WTC11 (cell line): ENCODE results near the gene POF1B. TPM values are rescaled to one million over a fixed set of nuclear protein-coding genes. Genes with fewer than 3 reads are reported as not detected.

Experiments used
- ATAC-seq: fragments of 200-7000 bp; cut with Tn5 transposase; 2 replicates; pipeline ENCODE4 v1.10.0; 2021; ENCODE audit warnings: mild to moderate bottlenecking, moderate library complexity
- CTCF ChIA-PET: fragments of 300-600 bp; sonication (Branson Sonifier 250); formaldehyde crosslinking; loops from one replicate; lab custom pipeline; 2021; ENCODE audit warnings: antibody characterized with exemption; lab: Charles Lee
- POLR2A ChIA-PET: fragments of 350-600 bp; sonication (Branson Sonifier 250); formaldehyde crosslinking; loops from one replicate; lab custom pipeline; 2021; ENCODE audit warnings: antibody characterized with exemption; lab: Charles Lee
- DNase-seq: peaks from one replicate; pipeline ENCODE4 v3.0.0; 2021; ENCODE audit warnings: low spot score
- H3K27ac Mint-ChIP-seq: 2 replicates; pipeline ENCODE4 v1.8.0; 2021; ENCODE audit warnings: mixed read lengths
- H3K27me3 Mint-ChIP-seq: 2 replicates; pipeline ENCODE4 v1.8.0; 2021; ENCODE audit warnings: low read depth, mild to moderate bottlenecking, moderate library complexity, mixed read lengths
- H3K36me3 Mint-ChIP-seq: 2 replicates; pipeline ENCODE4 v1.8.0; 2021; ENCODE audit warnings: mixed read lengths
- H3K4me1 Mint-ChIP-seq: 2 replicates; pipeline ENCODE4 v1.8.0; 2022; ENCODE audit warnings: mixed read lengths
- H3K4me3 Mint-ChIP-seq: 2 replicates; pipeline ENCODE4 v1.8.0; 2021; ENCODE audit warnings: mild to moderate bottlenecking, moderate library complexity, mixed read lengths
- H3K9me3 Mint-ChIP-seq: 2 replicates; pipeline ENCODE4 v1.8.0; 2021; ENCODE audit warnings: mixed read lengths
- ATF1 ChIP-seq: sonication (generic); formaldehyde crosslinking; IDR thresholded peaks from 2 replicates; pipeline ENCODE4 v1.8.1; 2023; ENCODE audit warnings: mild to moderate bottlenecking, moderate library complexity, missing genetic modification reagents
- CBFB ChIP-seq: sonication (generic); formaldehyde crosslinking; IDR thresholded peaks from 2 replicates; pipeline ENCODE4 v1.8.1; 2022; ENCODE audit warnings: mild to moderate bottlenecking, low read depth, missing genetic modification reagents
- CREB1 ChIP-seq: sonication (generic); formaldehyde crosslinking; IDR thresholded peaks from 2 replicates; pipeline ENCODE4 v1.8.0; 2023; ENCODE audit warnings: mild to moderate bottlenecking, missing genetic modification reagents
- ELF4 ChIP-seq: sonication (generic); formaldehyde crosslinking; IDR thresholded peaks from 2 replicates; pipeline ENCODE4 v1.8.1; 2022; ENCODE audit warnings: low read depth, mild to moderate bottlenecking, moderate library complexity, missing genetic modification reagents
- EMX1 ChIP-seq: fragments of 250-450 bp; sonication (Bioruptor Pico); IDR thresholded peaks from 2 replicates; pipeline ENCODE4 v1.8.0; 2021; ENCODE audit warnings: mild to moderate bottlenecking
- ERG ChIP-seq: fragments of 250-450 bp; sonication (Bioruptor Pico); IDR thresholded peaks from 2 replicates; pipeline ENCODE4 v1.8.0; 2021; ENCODE audit warnings: mild to moderate bottlenecking
- ESRRA ChIP-seq: sonication (generic); formaldehyde crosslinking; IDR thresholded peaks from 2 replicates; pipeline ENCODE4 v1.8.1; 2022; ENCODE audit warnings: mild to moderate bottlenecking, missing genetic modification reagents, borderline replicate concordance
- FOXP1 ChIP-seq: sonication (generic); formaldehyde crosslinking; IDR thresholded peaks from 2 replicates; pipeline ENCODE4 v1.8.0; 2022; ENCODE audit warnings: missing genetic modification reagents, mild to moderate bottlenecking, moderate library complexity, borderline replicate concordance
- FOXP4 ChIP-seq: sonication (generic); formaldehyde crosslinking; IDR thresholded peaks from 2 replicates; pipeline ENCODE4 v1.8.0; 2022; ENCODE audit warnings: mild to moderate bottlenecking, missing genetic modification reagents
- GRHL2 ChIP-seq: fragments of 250-450 bp; sonication (Bioruptor Pico); IDR thresholded peaks from 2 replicates; pipeline ENCODE4 v1.8.0; 2022; ENCODE audit warnings: mild to moderate bottlenecking, moderate library complexity; ENCODE audit not compliant: insufficient replicate concordance, severe bottlenecking
- GTF2I ChIP-seq: fragments of 250-450 bp; sonication (Bioruptor Pico); conservative IDR thresholded peaks from 2 replicates; pipeline ENCODE4 v1.4.0; 2021; ENCODE audit warnings: mild to moderate bottlenecking
- NFE2L1 ChIP-seq: sonication (generic); formaldehyde crosslinking; IDR thresholded peaks from 2 replicates; pipeline ENCODE4 v1.8.1; 2023; ENCODE audit warnings: missing genetic modification reagents
- NFYB ChIP-seq: sonication (generic); formaldehyde crosslinking; conservative IDR thresholded peaks from 2 replicates; pipeline ENCODE4 v1.8.0; 2022; ENCODE audit warnings: low read depth, missing genetic modification reagents
- PRDM15 ChIP-seq: sonication (generic); formaldehyde crosslinking; IDR thresholded peaks from 2 replicates; pipeline ENCODE4 v1.8.0; 2022; ENCODE audit warnings: missing genetic modification reagents
- PRRX2 ChIP-seq: fragments of 250-450 bp; sonication (Bioruptor Pico); IDR thresholded peaks from 2 replicates; pipeline ENCODE4 v1.8.0; 2021; ENCODE audit warnings: mild to moderate bottlenecking
- TEAD1 ChIP-seq: sonication (generic); formaldehyde crosslinking; IDR thresholded peaks from 2 replicates; pipeline ENCODE4 v1.8.0; 2022; ENCODE audit warnings: mild to moderate bottlenecking, missing genetic modification reagents
- ZNF121 ChIP-seq: sonication (generic); formaldehyde crosslinking; IDR thresholded peaks from 2 replicates; pipeline ENCODE4 v1.8.0; 2023; ENCODE audit warnings: missing genetic modification reagents
- ZNF532 ChIP-seq: fragments of 250-450 bp; sonication (Bioruptor Pico); IDR thresholded peaks from 2 replicates; pipeline ENCODE4 v1.9.0; 2021; ENCODE audit warnings: mild to moderate bottlenecking, borderline replicate concordance
- total RNA-seq: library from RNA; stranded (reverse); gene quantifications from 3 replicates; pipeline ENCODE4 v1.2.3, GENCODE V29; 2021

POF1B gene
- total RNA-seq, 1 experiment from 2014 or later, result 0.09 TPM

GRCh38 chrX:85309717-85310116, 69.7 kb downstream of the POF1B start:
- Mint-ChIP-seq H3K36me3 (no peaks in the 10 kb centered on the region), H3K27me3 (no peaks in the 10 kb centered on the region), H3K4me1 (no peaks in the 10 kb centered on the region), H3K27ac (no peak overlapping the region), H3K4me3 (no peak overlapping the region), H3K9me3 (peaks cover 4% of the 10 kb centered on the region; the same call in 1 of the 2 replicates)
- CTCF ChIA-PET, result interaction anchor here (0.7 to 1.0 kb wide), 7 partner anchors 10 to 251 kb away, joined by 3 to 6 read pairs (median 3); no protein-coding TSS in a partner anchor
- no peak for TF ChIP-seq NFYB (CRISPR knock-in tag)
- TF ChIP-seq CREB1, result no peak
- TF ChIP-seq GRHL2 (CRISPR knock-in tag), result no peak
- TF ChIP-seq ZNF121, result no peak
- TF ChIP-seq ERG (CRISPR knock-in tag), result no peak
- ATAC-seq (peak; percentile 77), DNase-seq (peak; percentile 8)
- POLR2A ChIA-PET, result no interaction called here

GRCh38 chrX:85303544-85303943, 75.9 kb downstream of the POF1B start:
- ChIA-PET CTCF (no interaction called here), POLR2A (no interaction called here)
- no peaks in the 10 kb centered on the region for H3K27me3 Mint-ChIP-seq
- H3K9me3 Mint-ChIP-seq, result 0 out of 2 replicates have a peak, but pooled peaks cover 2% of the 10 kb centered on the region
- H3K27ac Mint-ChIP-seq, result no peak overlapping the region
- no peaks in the 10 kb centered on the region for H3K36me3 Mint-ChIP-seq
- peaks cover 5% of the 10 kb centered on the region; the same call in 1 of the 2 replicates for H3K4me1 Mint-ChIP-seq
- DNase-seq, result no peak
- TF ChIP-seq GTF2I (no peak), FOXP1 (CRISPR knock-in tag) (no peak), ZNF532 (CRISPR knock-in tag) (no peak), ELF4 (CRISPR knock-in tag) (no peak)
- TF ChIP-seq, all 79 proteins: peak for 0
- no peak for ATAC-seq
- H3K4me3 Mint-ChIP-seq, result no peak overlapping the region

GRCh38 chrX:85288992-85289723, 90.3 kb downstream of the POF1B start:
- no peaks in the 10 kb centered on the region; the same call in 1 of the 2 replicates for H3K27me3 Mint-ChIP-seq
- H3K27ac Mint-ChIP-seq, result no peak overlapping the region
- no peak overlapping the region for H3K4me3 Mint-ChIP-seq
- ATAC-seq (no peak), DNase-seq (no peak)
- H3K9me3 Mint-ChIP-seq, result peaks cover 20% of the 10 kb centered on the region
- ChIA-PET CTCF (interaction anchor here (1.7 kb wide), 1 partner anchor 21 kb away, joined by 6 read pairs; no protein-coding TSS in a partner anchor), POLR2A (no interaction called here)
- H3K4me1 Mint-ChIP-seq, result peaks cover 9% of the 10 kb centered on the region; the same call in 1 of the 2 replicates
- no peaks in the 10 kb centered on the region for H3K36me3 Mint-ChIP-seq
- no peak for TF ChIP-seq ESRRA
- no peak for TF ChIP-seq NFE2L1
- no peak for TF ChIP-seq EMX1 (CRISPR knock-in tag)
- TF ChIP-seq ERG (CRISPR knock-in tag), result no peak
- TF ChIP-seq PRRX2, result no peak
- TF ChIP-seq TEAD1, result no peak
- no peak for TF ChIP-seq ATF1 (CRISPR knock-in tag)
- TF ChIP-seq CBFB, result no peak
- no peak for TF ChIP-seq PRDM15 (CRISPR knock-in tag)
- TF ChIP-seq FOXP4 (CRISPR knock-in tag), result no peak
